ENCODE results near the gene HTN3. TPM values are rescaled to one million over a fixed set of nuclear protein-coding genes. Genes with fewer than 3 reads are reported as not detected.
"Not testable (repeated sequence)": the region's sequence is repeated elsewhere in the genome, so short reads cannot be mapped to it uniquely, and the experiment has no call there.

The HTN3 gene
- not detected in 2 replicates for total RNA-seq (2014; rRNA removed; shearing (Covaris generic))

DNA sequence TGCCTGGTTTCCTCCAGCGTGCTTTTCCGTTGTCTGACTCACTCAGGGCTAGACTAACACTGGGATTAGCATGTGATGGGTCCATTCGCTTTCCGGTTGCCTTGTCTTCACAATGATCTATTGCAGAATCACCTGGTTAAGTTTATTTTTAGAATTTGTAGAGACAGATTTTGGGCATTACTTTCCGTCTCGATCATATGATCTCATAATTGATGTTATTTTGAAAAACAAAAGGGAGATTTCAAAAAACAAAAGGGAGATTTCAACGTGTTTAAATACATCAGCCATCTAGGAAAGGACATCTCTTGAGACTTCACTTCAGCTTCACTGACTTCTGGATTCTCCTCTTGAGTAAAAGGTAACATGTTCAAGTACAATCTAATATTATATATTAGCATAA lies at the start of gene HTN3:
Gene HTN3, plus strand, starts transcription at position 301 of the 400 bp plus-strand sequence. CDS start 2,282 bp downstream, outside the sequence.
- DNase-seq (ENCODE audit: low read depth) = not testable (repeated sequence)

DNA sequence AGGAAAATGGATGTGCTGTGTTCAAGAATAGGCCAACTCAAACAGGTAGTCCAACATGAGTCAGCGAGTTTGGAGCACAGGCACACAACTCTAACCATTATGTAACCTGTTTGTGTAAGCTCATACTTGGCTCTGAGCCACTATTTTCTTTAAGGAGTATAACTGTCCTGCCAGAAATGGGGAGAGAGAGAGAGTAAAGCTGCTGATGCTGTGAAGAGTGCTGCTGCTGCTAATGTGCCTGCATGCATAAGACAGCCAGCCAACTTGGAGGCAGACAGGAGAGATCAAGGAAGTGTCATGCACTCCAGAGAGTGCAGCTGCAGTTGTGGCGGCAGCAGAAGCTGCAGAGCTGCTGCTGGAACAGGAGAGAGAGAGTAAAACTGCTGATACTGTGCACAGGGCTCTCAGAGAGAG lies 44.2 kb upstream of the HTN3 start:
- no peak for DNase-seq (ENCODE audit: low read depth)

DNA sequence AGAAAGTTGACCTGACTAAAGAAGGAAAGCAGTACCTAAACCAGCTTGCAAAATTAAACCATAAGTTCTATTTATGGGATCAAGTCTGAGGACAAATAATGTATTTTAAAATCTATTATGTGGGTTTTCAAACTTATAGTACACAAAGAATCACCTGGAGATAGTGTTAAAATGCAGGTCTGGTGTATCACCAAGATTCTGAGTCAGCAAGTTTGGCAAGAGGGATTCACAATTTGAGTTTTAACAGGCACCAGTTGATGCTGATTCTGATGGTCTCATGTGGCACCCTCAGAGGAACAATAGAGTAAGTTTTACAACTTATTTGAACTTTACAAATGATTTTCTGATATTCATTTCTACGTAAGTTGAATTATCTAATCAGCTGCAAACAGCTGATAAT lies 41.6 kb upstream of the HTN3 start:
- DNase-seq (ENCODE audit: low read depth) = no peak

GRCh38 chr4:69991016-69991415 lies 37.2 kb upstream of the HTN3 start:
- DNase-seq (ENCODE audit: low read depth) = no peak

GRCh38 chr4:69994782-69995181 lies 33.5 kb upstream of the HTN3 start:
- DNase-seq (ENCODE audit: low read depth) = no peak

DNA sequence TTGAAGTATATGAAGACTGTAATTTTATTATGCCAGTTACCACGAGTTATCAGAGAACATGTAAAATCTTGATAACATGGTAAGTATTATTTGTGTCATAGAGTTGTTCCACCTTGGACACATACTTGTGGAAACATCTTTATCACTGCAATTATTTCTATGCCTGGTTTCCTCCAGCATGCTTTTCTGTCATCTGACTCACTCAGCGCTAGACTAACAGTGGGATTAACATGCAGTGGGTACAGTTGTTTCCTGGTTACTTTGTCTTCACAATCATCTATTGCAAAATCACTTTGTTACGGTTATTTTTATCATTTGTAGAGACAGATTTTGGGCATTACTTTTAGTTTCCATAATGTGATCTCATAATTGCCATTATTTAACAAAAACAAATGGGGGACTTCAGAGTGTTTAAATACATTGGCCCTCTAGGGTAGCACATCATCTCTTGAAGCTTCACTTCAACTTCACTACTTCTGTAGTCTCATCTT lies 32.7 kb upstream of the HTN3 start, which contains the start of gene STATH:
Gene STATH, plus strand, starts transcription at position 441 of the 491 bp plus-strand sequence. CDS start 2,472 bp downstream, outside the sequence.
- DNase-seq (ENCODE audit: low read depth) = no peak

DNA sequence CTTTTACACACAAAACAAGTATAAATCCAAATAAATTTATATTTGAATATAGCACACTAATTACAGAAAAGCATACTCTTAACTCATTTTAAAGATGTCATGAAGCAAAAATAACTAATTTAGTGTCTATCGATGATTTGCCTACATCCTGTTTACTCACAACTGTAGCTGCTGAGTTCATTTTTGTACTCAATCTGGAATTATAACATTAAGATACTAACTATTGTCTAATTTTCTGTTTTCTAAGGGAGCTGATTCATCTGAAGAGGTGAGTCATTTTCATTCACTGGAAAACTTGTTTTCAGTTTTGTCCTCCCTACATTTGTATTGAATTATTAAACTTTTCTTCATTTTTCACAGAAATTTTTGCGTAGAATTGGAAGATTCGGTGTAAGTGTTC lies 28.8 kb upstream of the HTN3 start:
- DNase-seq (ENCODE audit: low read depth) = no peak

- DNase-seq (ENCODE audit: low read depth) = no peak
These were observed 27.5 kb upstream of the HTN3 start for GRCh38 chr4:70000711-70001110.

DNA sequence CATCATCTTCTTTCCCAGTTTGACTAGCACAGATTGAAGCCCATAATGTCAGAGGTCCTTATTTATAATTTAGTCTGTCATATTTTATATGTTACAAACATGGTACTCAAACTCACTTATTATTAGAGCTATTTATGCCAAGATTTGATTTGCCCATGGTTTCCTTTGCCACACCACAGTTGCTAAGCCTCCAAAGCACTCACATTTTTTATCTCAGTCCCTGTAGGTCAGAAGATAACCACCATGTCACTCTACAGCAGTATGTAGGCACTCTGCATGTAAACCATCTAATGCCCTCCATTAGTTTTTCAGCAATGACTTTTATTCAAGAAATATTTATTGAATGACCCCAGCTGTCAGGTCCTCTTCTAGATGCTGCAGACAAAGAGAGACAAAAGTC lies 25.8 kb upstream of the HTN3 start:
- no peak for DNase-seq (ENCODE audit: low read depth)

DNA sequence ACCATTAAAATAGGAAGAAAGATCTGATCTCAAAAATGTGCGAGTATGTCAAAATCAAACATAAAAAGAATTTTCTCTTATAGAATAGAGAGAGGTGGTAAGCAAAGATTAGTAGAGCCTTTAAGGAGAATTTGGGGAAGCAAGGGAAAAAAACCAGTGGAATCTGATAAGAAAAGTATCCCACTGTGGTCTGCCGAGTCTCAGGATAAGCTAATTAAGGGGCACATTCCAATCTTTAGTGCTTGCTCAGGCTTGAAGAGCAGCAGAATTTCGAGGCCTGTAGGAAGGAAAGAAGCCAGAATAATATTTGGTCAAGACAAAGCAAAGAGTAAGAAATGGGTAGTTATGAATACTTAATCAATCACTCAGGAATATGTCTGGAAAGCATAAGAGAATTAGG lies 19.5 kb upstream of the HTN3 start:
- DNase-seq (ENCODE audit: low read depth) = no peak

DNA sequence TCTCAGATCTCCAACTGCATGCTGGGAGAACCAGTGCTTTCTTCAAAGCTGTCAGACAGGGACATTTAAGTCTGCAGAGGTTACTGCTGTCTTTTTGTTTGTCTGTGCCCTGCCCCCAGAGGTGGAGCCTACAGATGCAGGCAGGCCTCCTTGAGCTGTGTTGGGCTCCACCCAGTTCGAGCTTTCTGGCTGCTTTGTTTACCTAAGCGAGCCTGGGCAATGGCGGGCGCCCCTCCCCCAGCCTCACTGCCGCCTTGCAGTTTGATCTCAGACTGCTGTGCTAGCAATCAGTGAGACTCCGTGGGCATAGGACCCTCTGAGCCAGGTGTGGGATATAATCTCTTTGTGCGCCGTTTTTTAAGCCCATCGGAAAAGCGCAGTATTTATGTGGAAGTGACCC lies 9.3 kb upstream of the HTN3 start:
- not testable (repeated sequence) for DNase-seq (ENCODE audit: low read depth)

DNA sequence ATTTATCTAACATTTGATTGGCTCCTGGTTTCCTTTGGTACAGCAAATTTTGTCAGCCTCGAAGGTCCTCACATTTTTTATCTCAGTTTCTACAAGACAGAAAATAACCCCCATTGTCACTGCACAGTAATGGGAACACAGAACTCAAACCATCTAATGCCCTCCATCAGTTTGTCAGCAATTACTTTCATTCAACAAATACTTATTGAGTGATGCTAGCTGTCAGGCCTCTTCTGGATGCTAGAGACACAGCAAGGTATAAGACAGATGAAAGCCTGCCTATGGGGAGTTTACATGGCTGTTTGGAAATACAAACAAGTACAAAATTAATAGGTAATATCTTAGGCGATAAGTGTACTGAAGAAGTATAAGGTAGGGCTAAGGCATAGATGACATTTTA lies 5.0 kb upstream of the HTN3 start:
- no peak for DNase-seq (ENCODE audit: low read depth)

- no peak for DNase-seq (ENCODE audit: low read depth)
These were observed 1.2 kb upstream of the HTN3 start for GRCh38 chr4:70027011-70027410.

DNA sequence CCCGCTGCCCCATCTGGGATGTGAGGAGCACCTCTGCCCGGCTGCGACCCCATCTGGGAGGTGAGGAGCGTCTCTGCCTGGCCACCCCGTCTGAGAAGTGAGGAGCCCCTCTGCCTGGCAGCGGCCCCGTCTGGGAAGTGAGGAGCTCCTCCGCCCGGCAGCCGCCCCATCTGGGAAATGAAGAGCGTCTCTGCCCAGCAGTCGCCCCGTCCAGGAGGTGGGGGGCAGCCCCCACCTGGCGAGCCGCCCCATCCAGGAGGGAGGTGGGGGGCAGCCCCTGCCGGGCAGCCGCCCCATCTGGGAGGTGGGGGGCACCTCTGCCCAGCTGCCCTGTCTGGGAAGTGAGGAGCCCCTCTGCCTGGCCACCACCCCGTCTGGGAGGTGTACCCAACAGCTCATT lies 9.3 kb downstream of the HTN3 start:
- DNase-seq (ENCODE audit: low read depth) = not testable (repeated sequence)

DNA sequence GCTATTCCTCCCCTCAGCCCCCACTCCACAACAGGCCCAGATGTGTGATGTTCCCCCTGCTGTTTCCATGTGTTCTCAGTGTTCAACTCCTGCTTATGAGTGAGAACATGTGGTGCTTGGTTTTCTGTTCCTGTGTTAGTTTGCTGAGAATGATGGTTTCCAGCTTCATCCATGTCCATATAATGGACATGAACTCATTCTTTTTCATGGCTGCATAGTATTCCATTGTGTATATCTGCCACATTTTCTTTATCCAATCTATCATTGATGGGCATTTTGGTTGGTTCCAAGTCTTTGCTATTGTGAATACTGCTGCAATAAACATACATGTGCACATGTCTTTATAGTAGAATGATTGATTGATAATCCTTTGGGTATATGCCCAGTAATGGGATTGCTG lies 11.7 kb downstream of the HTN3 start:
- not testable (repeated sequence) for DNase-seq (ENCODE audit: low read depth)

DNA sequence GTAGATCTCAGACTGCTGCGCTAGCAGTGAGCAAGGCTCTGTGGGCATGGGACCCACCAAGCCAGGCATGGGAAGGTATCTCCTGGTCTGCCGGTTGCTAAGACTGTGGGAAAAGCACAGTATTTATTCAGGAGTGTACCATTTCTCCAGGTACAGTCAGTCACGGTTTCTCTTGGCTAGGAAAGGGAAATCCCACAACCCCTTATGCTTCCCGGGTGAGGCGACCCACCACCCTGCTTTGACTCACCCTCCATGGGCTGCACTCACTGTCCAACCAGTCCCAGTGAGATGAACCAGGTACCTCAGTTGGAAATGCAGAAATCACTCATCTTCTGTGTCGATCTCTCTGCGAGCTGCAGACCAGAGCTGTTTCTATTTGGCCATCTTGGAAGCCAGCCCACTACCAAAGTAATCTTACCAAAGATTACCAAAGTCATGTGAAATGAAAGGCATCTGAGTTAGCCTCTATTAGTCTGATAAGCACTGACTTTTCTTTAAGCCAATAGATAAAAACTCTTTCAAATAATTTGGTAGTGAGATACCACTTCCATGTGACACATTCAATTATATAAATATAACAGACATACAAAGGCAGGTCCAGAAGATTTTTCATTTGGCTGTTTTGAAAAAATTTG lies 13.5 kb downstream of the HTN3 start:
- no peak for DNase-seq (ENCODE audit: low read depth)

DNA sequence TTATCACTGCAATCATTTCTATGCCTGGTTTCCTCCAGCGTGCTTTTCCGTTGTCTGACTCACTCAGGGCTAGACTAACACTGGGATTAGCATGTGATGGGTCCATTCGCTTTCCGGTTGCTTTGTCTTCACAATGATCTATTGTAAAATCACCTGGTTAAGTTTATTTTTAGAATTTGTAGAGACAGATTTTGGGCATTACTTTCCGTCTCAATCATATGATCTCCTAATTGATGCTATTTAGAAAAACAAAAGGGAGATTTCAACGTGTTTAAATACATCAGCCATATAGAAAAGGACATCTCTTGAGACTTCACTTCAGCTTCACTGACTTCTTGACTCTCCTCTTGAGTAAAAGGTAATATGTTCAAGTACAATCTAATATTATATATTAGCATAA lies 21.9 kb downstream of the HTN3 start, which contains the start of gene HTN1:
Gene HTN1, plus strand, starts transcription at position 301 of the 400 bp plus-strand sequence. CDS start 2,639 bp downstream, outside the sequence.
- DNase-seq (ENCODE audit: low read depth) = not testable (repeated sequence)

DNA sequence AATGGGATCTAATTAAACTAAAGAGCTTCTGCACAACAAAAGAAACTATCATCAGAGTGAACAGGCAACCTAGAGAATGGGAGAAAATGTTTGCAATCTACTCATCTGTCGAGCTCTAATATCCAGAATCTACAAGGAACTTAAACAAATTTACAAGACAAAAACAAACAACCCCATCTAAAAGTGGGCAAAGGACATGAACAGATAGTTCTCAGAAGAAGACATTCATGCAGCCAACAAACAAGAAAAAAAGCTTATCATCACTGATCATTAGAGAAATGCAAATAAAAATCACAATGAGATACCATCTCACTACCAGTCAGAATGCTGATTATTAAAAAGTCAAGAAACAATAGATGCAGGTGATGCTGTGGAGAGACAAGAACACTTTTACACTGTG lies 28.3 kb downstream of the HTN3 start:
- not testable (repeated sequence) for DNase-seq (ENCODE audit: low read depth)

GRCh38 chr4:70057651-70058050 lies 29.4 kb downstream of the HTN3 start:
- DNase-seq (ENCODE audit: low read depth) = no peak

GRCh38 chr4:70059149-70059548 lies 30.9 kb downstream of the HTN3 start:
- DNase-seq (ENCODE audit: low read depth) = no peak

GRCh38 chr4:70062000-70062399 lies 33.7 kb downstream of the HTN3 start:
- no peak for DNase-seq (ENCODE audit: low read depth)

DNA sequence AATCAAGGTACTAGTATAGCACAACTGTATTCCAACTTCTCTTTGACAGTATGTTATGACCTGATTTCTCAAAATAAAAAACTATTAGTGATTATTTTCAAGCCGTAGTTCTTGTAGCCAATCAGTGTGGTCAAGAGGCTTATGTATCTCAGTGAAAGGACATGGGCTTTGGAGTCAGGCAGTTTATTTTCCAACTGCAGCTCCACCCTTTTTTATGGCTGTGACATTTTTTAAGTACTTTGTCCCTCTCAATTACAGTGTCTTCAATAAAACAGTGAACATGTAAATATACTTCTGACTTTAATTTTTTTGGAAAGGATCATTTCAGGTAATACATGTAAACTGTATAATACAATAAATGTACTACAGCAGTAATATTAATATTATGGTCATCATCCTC lies 51.9 kb downstream of the HTN3 start:
- no peak for DNase-seq (ENCODE audit: low read depth)

Measured in Daoy (cell line).